Fibroblast of lung (primary cell): Measurements from ENCODE around the gene RBP4.

Source experiments
- CTCF ChIP-seq, 2 donors: IDR thresholded peaks in 1 of 2; conservative IDR thresholded peaks in 1 of 2; 1 replicate in 1 of 2; 2 replicates in 1 of 2; pipeline ENCODE4 v1.5.1; 2011 to 2012; ENCODE audit warnings: low read length in 2 of 2, control low read depth in 1 of 2, inconsistent platforms in 1 of 2, low read depth in 1 of 2, mild to moderate bottlenecking in 1 of 2
- EZH2 ChIP-seq: IDR thresholded peaks from 2 replicates; pipeline ENCODE4 v1.5.1; 2012; ENCODE audit warnings: low read length, control low read depth, mild to moderate bottlenecking; ENCODE audit errors: missing control alignments

- TF ChIP-seq CTCF (conservative IDR thresholded peaks at IDR 0.05 in 1 of 2, IDR thresholded peaks at IDR 0.05 in 1 of 2; ENCODE audit: low read depth in 1 of 2, low read length in 2 of 2) (no peak), EZH2 (no peak)
These were observed 46.7 kb downstream of the RBP4 start for GRCh38 chr10:93554316-93554663.
